GM19324 (cell line): ENCODE results near the gene COL5A1.

Experiments
- ATAC-seq: cut with Tn5 transposase; IDR thresholded peaks from one replicate; pipeline ENCODE4 v1.9.1; 2021; ENCODE audit warnings: mild to moderate bottlenecking, moderate library complexity; ENCODE audit not compliant: unreplicated experiment, low FRiP score

The COL5A1 gene

DNA sequence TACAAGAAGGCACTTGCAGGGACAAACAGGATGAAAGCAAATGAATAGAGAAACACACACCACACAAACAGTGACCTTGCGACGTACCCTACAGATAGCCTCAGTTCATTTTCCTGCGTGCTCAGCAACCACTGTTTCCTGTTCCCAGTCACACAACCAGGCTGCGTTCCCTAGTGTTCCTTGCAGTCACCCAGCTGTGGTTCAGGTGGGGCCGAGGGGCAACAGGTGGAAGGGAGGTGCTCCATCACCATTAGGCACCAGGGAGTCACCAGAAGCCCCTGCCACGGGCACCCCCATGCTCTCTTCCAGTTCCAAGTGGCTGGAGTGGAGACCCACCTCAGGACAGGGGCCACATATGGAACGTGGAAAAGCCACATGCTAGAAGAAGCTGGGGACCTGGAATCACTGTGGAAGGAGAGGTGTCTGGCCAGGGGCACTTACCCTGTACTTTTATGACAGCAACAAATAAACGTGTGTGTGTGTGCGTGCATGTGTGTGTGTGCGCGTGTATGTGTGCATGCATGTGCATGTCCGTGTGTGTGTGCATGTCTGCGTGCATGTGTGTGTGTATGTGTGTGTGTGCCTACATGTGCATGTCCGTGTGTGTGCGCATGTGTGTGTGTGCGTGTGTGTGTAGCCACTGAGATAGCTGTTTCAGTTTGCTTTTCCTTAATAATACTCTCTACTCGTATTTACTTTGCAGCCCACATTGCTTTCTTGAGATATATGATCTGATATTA is 220.2 kb downstream of the COL5A1 start:
- no peak for ATAC-seq

- no peak for ATAC-seq
Measured at GRCh38 chr9:134863306-134863902, 221.8 kb downstream of the COL5A1 start.

DNA sequence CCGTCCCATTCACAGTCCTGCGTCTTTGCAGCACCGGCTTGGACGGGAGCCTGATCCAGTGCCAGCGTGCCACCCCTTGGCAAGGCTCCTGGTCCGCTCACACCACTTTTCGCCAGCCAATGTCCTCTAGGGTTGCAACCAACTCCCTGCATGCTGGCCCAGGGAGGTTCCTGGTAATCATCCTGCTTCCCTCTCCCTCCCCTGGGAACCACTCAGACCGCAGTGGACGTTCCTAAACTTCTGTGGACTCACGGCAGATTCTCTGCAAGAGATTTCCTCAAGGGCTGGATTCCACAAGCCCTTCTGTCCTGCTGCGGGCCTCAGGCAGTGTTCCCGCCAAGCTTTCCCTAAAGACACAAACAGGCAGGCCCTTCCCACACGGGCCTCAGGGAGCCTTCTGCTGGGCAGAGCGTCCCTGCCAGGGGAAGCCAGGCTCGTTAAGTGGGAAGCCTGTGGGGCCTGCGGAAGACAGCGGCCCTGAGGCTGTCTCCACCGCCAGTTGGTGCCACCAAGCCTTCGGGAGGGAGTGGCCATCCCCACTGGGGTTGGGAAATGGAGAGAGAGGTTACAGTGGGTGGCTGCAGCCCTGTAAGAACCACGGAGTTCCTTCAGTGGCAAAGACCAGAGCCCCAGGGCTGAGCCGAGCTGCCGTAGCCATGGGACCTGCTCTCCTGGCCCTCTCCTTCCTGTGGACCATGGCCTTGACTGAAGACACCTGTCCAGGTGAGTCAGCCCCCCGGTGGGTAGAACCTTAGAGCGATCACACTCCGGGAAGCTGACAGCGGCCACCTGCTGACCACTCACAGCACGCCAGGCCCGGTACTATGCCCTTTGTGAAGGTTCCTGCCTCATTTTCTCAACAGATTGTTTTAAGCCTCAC is 222.6 kb downstream of the COL5A1 start:
- no peak for ATAC-seq

DNA sequence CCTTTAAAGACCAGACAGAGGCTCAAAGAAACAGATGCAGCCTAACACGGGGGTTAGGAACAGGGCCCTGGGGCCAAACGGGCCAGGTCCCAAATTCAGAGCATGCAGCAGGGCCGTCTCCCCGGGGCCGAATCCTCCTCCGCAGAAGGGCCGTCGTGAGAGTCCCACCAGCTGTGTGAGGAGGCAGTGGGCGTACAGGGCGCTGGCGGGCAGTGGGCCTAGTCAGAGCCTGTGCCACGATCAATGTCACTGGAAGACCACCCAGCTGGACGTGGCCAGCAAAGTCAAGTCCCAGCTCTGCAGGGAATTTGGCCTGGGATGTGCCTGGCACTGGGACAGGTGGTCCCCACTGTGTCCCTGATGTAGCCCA is 223.2 kb downstream of the COL5A1 start:
- no peak for ATAC-seq

DNA sequence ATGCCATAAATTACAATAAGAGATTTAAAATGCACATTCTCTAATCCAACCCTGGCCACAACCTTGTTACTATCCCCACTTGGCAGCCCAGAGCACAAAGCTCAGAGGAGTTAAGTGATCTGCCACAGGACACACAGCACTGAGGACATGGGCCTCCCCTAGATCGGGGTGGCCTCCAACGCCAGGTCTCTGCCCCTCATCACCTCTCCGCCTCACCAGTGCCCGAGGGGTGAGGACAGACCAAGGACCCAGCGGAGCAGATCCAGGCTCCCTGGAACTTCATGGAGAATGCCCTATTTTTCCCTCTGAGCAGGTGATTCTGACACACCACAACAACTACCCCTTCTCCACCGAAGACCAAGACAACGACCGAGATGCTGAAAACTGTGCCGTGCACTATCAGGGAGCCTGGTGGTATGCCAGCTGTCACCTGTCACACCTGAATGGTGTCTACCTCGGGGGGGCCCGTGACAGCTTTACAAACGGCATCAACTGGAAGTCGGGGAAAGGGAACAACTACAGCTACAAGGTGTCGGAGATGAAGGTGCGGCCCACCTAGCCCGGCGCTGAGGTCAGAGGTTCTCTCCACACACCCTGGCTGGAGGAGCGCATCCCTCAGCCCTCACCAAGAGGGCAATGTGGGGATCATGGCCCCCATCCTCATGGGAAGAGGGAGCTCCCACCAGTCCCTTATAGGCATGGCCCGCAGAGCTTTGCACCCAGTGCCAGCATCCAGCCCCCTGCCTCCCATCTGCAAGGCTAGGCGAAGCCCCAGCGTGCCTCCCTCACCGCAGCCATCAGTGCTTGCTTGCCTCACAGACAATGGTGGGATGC is 226.5 kb downstream of the COL5A1 start:
- ATAC-seq, result no peak

- ATAC-seq, result no peak
Measured at GRCh38 chr9:134868751-134869553, 227.3 kb downstream of the COL5A1 start.

DNA sequence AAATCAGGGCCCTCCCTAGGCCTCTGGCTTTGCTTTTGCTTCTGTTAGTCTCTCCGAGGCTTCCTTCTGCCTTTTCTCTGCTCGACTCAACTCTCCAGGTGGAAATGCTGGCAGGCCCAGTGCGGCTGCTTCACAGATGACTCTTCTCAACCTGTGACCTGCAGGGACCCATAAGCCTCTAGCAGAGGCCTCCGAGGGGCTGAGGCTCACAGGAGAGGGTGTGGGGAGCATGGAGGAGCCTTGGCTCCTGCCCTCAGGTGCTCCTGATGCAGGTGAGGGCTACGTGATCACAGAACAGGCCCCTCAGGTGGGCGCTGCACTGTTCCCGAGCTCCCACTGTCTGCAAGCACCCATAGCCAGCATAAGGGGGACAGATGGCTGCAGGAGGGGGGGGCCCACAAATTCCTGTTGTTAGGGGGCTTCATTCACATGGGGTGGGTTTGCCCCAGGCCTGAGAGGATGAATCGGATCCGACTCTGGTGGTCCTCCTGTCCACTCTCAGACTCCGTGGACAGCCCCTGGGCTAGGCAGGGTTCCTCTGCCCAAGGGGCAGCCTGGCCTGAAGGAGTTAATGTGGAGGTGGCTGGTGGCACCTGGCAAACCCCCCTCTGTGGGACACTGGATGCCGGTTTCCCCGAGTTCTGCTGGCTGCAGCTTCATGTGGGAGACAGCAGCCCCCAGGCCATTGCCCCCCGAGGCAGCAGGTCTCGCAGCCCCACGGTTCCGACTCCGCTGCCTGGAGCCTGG is 228.1 kb downstream of the COL5A1 start:
- no peak for ATAC-seq

DNA sequence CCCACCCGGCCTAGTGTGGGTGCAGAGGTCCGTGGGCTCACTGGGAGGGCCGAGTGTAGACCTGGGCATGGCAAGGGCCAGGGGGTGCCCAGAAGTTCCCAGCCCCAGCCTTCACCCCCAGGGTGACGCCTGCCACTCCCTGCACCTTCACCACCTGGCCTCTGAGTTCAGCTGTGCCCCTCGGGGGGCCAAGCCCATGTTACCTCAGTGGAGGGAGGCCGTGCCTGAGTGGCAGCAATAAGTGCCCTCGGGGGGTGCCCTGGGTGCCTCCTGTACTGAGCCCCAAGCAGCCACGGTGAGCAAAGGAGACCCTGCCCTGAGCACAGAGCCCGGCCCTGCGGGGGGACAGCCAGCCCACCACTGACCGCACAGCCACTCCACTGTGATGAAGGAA is 228.7 kb downstream of the COL5A1 start:
- no peak for ATAC-seq

- ATAC-seq, result no peak
Measured at GRCh38 chr9:134870746-134871662, 229.4 kb downstream of the COL5A1 start.

DNA sequence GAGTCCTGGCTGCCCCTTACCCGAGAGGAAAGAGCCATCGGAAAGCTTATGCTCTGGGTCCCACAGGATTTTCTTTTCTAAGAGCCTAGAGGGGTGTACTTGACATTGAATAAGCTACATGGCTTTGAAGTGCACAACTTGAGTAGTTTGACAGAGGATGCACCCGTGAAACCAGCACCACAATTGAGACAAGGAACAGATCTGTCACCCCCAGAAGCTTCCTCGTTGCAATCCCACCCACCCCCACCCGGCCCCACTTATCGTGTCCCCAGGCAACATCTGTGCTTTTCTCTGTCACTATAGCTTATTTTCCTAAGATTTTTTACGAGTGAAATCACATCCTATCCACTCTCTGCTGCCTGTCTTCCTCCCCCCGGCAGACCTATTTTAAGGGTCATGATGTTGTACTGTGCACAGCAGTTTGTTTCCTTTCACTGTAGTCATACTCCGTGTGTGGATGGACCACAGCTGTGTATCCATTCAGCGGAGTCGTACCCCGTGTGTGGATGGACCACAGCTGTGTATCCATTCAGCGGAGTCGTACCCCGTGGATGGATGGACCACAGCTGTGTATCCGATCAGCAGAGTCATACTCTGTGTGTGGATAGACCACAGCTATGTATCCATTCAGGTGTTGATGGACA is 230.2 kb downstream of the COL5A1 start:
- no peak for ATAC-seq

DNA sequence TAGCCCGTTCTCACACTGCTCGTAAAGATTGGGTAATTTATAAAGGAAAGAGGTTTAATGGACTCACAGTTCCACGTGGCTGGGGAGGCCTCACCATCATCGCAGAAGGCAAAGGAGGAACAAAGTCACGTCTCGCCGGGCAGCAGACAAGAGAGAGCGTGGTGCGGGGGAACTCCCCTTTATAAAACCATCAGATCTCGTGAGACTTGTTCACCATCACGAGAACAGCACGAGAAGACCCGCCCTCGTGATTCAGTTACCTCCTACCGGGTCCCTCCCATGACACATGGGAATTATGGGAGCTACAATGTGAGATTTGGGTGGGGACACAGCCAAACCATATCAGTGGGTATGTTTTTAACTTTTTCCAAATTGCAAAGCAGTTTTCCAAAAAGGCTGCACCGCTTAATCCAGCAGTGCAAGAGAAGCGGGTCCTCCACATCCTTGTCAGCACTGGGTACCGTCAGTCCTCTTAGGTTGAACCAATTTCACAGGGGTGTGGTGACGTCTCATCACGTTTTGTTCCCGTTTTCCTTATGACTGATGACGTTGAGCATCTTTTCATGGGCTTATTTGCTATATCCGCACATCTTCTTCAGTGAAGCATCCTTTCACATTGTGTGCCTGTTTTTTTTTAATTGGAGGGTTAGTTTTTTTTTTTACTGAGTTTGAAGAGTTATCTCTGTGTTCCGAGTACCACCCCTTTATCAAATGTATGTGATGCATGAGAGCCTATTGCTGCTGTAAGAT is 231.1 kb downstream of the COL5A1 start:
- no peak for ATAC-seq

GRCh38 chr9:134875371-134875770 is 233.8 kb downstream of the COL5A1 start:
- no peak for ATAC-seq

DNA sequence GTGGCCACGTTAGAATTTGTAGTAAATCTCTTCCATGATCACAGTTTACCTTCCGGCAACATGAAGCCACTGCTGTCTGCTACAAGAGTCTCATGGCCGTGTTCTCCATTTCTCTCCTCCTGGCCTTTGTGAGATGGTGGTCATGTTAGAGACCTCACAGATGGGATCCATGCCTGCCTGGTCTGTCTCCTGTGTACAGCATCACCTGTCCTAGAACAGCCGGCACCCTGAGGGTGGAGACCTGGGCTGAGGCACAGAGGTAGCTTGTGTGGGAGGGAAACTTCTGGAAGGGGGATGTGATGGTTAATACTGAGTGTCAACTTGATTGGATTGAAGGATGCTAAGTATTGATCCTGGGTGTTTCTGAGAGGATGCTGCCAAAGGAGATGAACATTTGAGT is 235.9 kb downstream of the COL5A1 start:
- ATAC-seq, result no peak

- ATAC-seq, result no peak
Measured at GRCh38 chr9:134879664-134880483, 238.3 kb downstream of the COL5A1 start.

- ATAC-seq, result no peak
Measured at GRCh38 chr9:134880484-134881312, 239.1 kb downstream of the COL5A1 start, which contains the start of gene FCN2. Gene FCN2, plus strand, starts transcription at chr9:134880810. Its CDS starts 12 bp downstream, at chr9:134880822.
